ENCODE data around the gene TMEM144.

DNA sequence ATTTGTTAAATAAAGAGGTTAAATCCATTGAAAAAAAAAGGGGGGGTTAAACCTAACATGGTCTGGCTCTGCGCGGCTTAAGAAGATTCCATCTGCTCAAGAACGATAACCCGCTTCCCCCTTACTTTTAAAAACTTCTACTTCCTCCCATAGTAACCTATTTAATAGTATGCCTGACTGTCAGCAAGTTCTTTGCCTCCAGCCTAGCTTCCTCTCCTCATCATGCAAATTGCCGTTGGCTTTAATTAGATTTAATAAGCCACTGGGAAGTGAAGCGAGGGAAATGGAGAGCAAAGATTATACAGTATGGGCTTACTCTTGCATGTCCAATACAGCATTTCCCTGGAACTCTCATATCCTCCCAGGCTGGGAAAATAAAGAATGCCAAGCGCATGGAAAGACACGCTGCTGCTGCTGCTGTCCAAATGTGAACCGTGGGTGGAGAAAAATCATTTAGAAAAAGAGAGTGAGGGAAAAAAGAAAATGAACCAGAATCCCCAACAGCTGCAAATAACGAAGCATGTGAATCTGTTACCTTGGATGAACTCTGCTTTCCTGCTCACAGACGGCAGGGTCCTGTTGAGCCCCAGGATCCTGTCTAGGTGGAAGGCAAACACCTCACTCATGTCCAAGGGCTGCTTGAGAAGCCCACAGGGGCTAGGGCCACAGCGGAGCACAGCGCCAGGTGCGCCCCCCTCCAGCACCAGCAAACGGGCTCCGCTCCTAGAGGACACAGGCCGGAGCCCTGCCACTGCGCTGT, 40.2 kb upstream of the TMEM144 start:
- TF ChIP-seq, protein P1, sequence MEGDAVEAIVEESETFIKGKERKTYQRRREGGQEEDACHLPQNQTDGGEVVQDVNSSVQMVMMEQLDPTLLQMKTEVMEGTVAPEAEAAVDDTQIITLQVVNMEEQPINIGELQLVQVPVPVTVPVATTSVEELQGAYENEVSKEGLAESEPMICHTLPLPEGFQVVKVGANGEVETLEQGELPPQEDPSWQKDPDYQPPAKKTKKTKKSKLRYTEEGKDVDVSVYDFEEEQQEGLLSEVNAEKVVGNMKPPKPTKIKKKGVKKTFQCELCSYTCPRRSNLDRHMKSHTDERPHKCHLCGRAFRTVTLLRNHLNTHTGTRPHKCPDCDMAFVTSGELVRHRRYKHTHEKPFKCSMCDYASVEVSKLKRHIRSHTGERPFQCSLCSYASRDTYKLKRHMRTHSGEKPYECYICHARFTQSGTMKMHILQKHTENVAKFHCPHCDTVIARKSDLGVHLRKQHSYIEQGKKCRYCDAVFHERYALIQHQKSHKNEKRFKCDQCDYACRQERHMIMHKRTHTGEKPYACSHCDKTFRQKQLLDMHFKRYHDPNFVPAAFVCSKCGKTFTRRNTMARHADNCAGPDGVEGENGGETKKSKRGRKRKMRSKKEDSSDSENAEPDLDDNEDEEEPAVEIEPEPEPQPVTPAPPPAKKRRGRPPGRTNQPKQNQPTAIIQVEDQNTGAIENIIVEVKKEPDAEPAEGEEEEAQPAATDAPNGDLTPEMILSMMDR (IDR thresholded peaks at IDR 0.05), result no peak
- no peak for TF ChIP-seq POLR2A (IDR thresholded peaks at IDR 0.05)

Measured in heart left ventricle (tissue), 13 donors.